HG02885 (cell line): Measurements from ENCODE around the gene MSI2.

Experiments
- ATAC-seq: cut with Tn5 transposase; IDR thresholded peaks from one replicate; pipeline ENCODE4 v1.9.1; 2021; ENCODE audit warnings: mild to moderate bottlenecking; ENCODE audit not compliant: unreplicated experiment, poor library complexity

The MSI2 gene

GRCh38 chr17:57384219-57384618 lies 127.9 kb downstream of the MSI2 start:
- no peak for ATAC-seq

- ATAC-seq = no peak
These were observed 129.7 kb downstream of the MSI2 start for GRCh38 chr17:57385975-57386374.

- ATAC-seq = no peak
These were observed 131.3 kb downstream of the MSI2 start for GRCh38 chr17:57387575-57387974.

- no peak for ATAC-seq
These were observed 131.9 kb downstream of the MSI2 start for GRCh38 chr17:57388131-57388725.

- no peak for ATAC-seq
These were observed 133.2 kb downstream of the MSI2 start for GRCh38 chr17:57389473-57389872.

- no peak for ATAC-seq
These were observed 134.9 kb downstream of the MSI2 start for GRCh38 chr17:57391076-57391825.

- no peak for ATAC-seq
These were observed 135.6 kb downstream of the MSI2 start for GRCh38 chr17:57391857-57392471.

- ATAC-seq = no peak
These were observed 137.0 kb downstream of the MSI2 start for GRCh38 chr17:57393368-57393767.

GRCh38 chr17:57394375-57394774 lies 138.1 kb downstream of the MSI2 start:
- ATAC-seq = no peak

GRCh38 chr17:57395721-57396321 lies 139.5 kb downstream of the MSI2 start:
- ATAC-seq = no peak

- ATAC-seq = no peak
These were observed 140.2 kb downstream of the MSI2 start for GRCh38 chr17:57396511-57396921.

- no peak for ATAC-seq
These were observed 141.1 kb downstream of the MSI2 start for GRCh38 chr17:57397402-57397801.

- no peak for ATAC-seq
These were observed 143.4 kb downstream of the MSI2 start for GRCh38 chr17:57399690-57400089.

- no peak for ATAC-seq
These were observed 144.3 kb downstream of the MSI2 start for GRCh38 chr17:57400648-57401047.

GRCh38 chr17:57401556-57402488 lies 145.5 kb downstream of the MSI2 start:
- ATAC-seq = no peak

- no peak for ATAC-seq
These were observed 146.4 kb downstream of the MSI2 start for GRCh38 chr17:57402681-57403180.

- no peak for ATAC-seq
These were observed 146.9 kb downstream of the MSI2 start for GRCh38 chr17:57403236-57403635.

- ATAC-seq = no peak
These were observed 147.8 kb downstream of the MSI2 start for GRCh38 chr17:57404073-57404472.

GRCh38 chr17:57404795-57405490 lies 148.6 kb downstream of the MSI2 start:
- ATAC-seq = no peak
